ENCODE measurements around the gene RTP3. TPM values are rescaled to one million over a fixed set of nuclear protein-coding genes. Genes with fewer than 3 reads are reported as not detected.

RTP3 gene
- total RNA-seq, 2 donors from 2014 or later = not detected

- no peaks in the 10 kb centered on the region for H3K4me1 ChIP-seq (ENCODE audit: control insufficient read depth in 1 of 2, low read depth in 2 of 2)
- no peak overlapping the region for H3K27ac ChIP-seq
- H3K36me3 ChIP-seq = no peaks in the 10 kb centered on the region
- ATAC-seq (ENCODE audit: insufficient number of reproducible peaks, low FRiP score, low read depth) (no peak), DNase-seq (ENCODE audit: low spot score) (no peak)
- no peaks in the 10 kb centered on the region for H3K27me3 ChIP-seq (replicated peaks; ENCODE audit: insufficient read depth)
- no peak for TF ChIP-seq CTCF (IDR thresholded peaks at IDR 0.05)
- H3K4me3 ChIP-seq = no peak overlapping the region
- no peaks in the 10 kb centered on the region for H3K9me3 ChIP-seq
Observed at GRCh38 chr3:46523556-46523955, 25.8 kb downstream of the RTP3 start.

- no peak for ATAC-seq (ENCODE audit: insufficient number of reproducible peaks, low FRiP score, low read depth)
- no peaks in the 10 kb centered on the region for H3K9me3 ChIP-seq
Observed at GRCh38 chr3:46524008-46524407, 26.2 kb downstream of the RTP3 start.

GRCh38 chr3:46524832-46525231 is 27.1 kb downstream of the RTP3 start:
- H3K9me3 ChIP-seq = no peaks in the 10 kb centered on the region
- no peak for DNase-seq (ENCODE audit: low spot score)
- no peak for ATAC-seq (ENCODE audit: insufficient number of reproducible peaks, low FRiP score, low read depth)
- no peaks in the 10 kb centered on the region for H3K27me3 ChIP-seq (replicated peaks; ENCODE audit: insufficient read depth)
- TF ChIP-seq CTCF (IDR thresholded peaks at IDR 0.05) = no peak
- no peak overlapping the region for H3K27ac ChIP-seq
- H3K4me1 ChIP-seq (ENCODE audit: control insufficient read depth in 1 of 2, low read depth in 2 of 2) = no peaks in the 10 kb centered on the region
- no peaks in the 10 kb centered on the region for H3K36me3 ChIP-seq
- no peak overlapping the region for H3K4me3 ChIP-seq

More at GRCh38 chr3:46524008-46524407, 26.2 kb downstream of the RTP3 start:
- TF ChIP-seq CTCF (IDR thresholded peaks at IDR 0.05) = no peak
- DNase-seq (ENCODE audit: low spot score) = no peak
- Histone ChIP-seq H3K4me1 (ENCODE audit: control insufficient read depth in 1 of 2, low read depth in 2 of 2) (no peaks in the 10 kb centered on the region), H3K27ac (no peak overlapping the region), H3K4me3 (no peak overlapping the region), H3K36me3 (no peaks in the 10 kb centered on the region), H3K27me3 (replicated peaks; ENCODE audit: insufficient read depth) (no peaks in the 10 kb centered on the region)

GRCh38 chr3:46527239-46527638 is 29.5 kb downstream of the RTP3 start:
- Histone ChIP-seq H3K4me3 (no peak overlapping the region), H3K4me1 (ENCODE audit: control insufficient read depth in 1 of 2, low read depth in 2 of 2) (no peaks in the 10 kb centered on the region), H3K27ac (no peak overlapping the region), H3K36me3 (no peaks in the 10 kb centered on the region), H3K9me3 (no peaks in the 10 kb centered on the region), H3K27me3 (replicated peaks; ENCODE audit: insufficient read depth) (no peaks in the 10 kb centered on the region)
- no peak for DNase-seq (ENCODE audit: low spot score)
- ATAC-seq (ENCODE audit: insufficient number of reproducible peaks, low FRiP score, low read depth) = no peak
- no peak for TF ChIP-seq CTCF (IDR thresholded peaks at IDR 0.05)

GRCh38 chr3:46533091-46533490 is 35.3 kb downstream of the RTP3 start:
- Histone ChIP-seq H3K27me3 (replicated peaks; ENCODE audit: insufficient read depth) (no peaks in the 10 kb centered on the region), H3K9me3 (no peaks in the 10 kb centered on the region), H3K4me1 (ENCODE audit: control insufficient read depth in 1 of 2, low read depth in 2 of 2) (no peaks in the 10 kb centered on the region), H3K27ac (no peak overlapping the region), H3K4me3 (no peak overlapping the region), H3K36me3 (no peaks in the 10 kb centered on the region)
- no peak for ATAC-seq (ENCODE audit: insufficient number of reproducible peaks, low FRiP score, low read depth)
- TF ChIP-seq CTCF (IDR thresholded peaks at IDR 0.05) = no peak
- no peak for DNase-seq (ENCODE audit: low spot score)
